ENCODE results near the gene LRP8. TPM values are rescaled to one million over a fixed set of nuclear protein-coding genes. Genes with fewer than 3 reads are reported as not detected.

LRP8 gene
- total RNA-seq: 1.5 TPM

GRCh38 chr1:53328009-53328461, at the start of gene LRP8:
Gene LRP8, minus strand, starts transcription at chr1:53328070. Its CDS starts 158 bp downstream, at chr1:53327912.
- peak; percentile 84 for DNase-seq

DNA sequence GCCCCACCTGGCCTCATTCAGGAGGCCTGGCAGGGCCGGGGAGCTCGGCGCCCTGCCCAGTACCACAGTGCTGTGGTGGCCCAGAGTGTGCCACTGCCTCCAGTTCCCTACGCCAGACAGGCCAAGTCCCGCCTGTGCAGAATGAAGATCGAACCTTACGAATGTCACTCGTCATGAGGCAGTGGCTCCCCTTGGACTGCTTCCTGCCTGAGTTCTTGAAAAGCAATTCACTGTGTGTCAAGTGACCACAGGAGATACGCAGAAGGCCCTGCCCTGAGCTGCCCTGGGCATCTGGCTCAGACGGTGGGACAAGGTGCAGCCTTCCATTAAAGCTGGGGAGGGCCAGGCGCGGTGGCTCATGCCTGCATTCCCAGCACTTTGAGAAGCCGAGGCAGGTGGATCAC, 49.6 kb upstream of the LRP8 start:
- no peak for DNase-seq

GRCh38 chr1:53376742-53377437, 49.0 kb upstream of the LRP8 start:
- DNase-seq: no peak

DNA sequence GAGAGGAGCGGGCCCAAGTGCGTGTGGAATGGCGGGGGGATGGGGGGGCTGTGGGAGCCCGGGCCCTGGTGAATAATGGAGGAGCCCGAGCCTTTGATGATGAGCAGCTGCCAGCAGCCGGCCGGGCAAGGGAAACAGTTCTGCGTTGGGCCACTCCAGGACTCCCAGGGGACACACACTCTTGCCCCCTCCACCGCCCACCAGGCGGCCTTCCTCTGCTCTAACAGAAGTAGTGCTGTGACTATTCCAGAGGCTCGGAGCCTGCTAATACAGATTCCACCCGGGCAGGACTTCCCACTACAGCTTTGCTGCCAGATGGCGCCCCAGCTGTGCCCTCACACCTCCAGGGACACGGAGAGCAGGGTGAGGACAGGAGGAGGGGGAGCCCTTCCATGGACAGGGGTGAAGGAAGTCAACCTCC, 48.2 kb upstream of the LRP8 start:
- DNase-seq: peak; percentile 31

DNA sequence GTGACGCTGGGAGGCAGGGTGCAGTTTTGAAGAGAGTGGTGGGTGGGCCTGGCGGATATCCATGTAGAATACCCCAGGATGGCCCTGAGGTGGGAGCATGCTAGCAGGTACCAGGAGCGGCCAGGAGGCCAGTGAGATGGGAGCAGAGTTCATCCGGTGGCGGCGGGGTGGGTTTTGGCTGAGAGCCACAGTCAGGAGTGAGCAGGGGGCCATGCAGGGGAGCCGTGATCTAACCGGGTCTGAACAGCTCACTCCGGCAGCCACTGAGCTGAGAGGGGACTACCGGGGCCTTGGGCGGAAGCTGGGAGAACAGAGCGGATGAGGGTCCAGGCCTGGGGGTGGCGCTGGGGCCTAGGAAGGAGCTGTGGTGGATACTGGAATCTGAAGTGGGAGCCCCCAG, 47.6 kb upstream of the LRP8 start:
- peak; percentile 35 for DNase-seq

DNA sequence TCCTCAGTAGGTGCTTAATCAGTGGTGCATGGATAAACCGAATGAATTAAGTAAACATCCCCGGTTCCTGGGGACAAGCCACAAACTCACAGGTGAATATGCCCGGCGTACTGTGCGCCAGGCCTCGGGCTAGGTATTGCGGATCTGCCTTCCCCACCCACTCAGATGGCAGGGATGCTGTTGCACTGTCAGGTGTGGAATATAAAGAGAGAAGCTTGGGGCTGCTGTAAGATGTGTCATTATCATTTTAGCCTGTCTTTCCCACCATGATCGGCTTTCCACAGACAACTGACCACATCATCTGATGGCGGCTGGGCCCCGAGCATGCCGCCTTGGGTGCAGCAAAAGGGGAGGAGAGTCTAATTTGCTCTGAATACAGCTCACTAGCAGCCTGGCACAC, 45.4 kb upstream of the LRP8 start:
- DNase-seq: no peak

- DNase-seq: no peak
Observed at GRCh38 chr1:53372501-53372951, 44.7 kb upstream of the LRP8 start.

DNA sequence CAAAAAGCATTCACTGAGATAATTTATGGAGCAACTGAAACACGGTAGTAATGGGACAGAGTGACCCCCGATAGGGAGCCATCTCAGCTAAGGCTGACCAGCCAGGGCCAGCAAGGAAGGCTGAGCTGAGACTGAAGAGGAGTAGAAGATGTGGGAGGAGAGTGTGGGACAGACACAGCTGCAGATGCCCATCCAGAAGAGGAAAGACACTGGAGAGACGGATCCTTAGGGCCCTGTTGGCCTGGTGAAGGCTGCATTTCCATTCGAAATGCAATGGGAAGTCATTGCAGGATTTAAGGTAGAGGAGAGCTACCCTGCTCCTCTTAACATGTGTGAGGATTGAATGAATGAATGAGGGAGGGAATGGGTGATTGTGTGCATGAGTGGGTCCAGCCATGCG, 44.0 kb upstream of the LRP8 start:
- DNase-seq: no peak

DNA sequence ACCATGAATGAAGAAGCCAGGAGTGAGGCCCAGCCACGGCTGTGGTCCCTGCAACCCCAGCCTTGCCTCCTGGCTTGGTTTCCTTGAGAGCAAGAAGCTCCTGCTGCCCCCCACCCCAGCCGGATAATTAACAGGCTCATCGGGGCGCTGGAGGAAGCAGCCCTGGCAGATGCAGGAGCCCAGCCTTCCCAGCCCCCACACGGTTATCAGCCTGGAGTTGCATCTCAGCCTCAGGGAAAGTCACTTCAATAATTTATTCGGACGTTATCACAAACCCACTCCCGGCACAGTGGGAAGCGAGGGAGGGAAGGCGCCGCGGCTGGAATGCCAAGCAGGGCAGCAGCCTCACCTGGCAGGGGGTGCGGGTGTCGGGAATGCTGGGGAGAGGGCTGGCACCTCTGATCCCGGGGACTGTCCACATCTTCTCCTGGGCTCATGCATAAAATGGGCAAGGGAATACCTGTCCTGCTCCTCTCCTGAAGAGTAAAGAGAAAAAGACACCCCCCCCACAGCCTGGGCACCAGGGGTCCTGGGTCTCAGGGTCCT, 43.3 kb upstream of the LRP8 start:
- no peak for DNase-seq

DNA sequence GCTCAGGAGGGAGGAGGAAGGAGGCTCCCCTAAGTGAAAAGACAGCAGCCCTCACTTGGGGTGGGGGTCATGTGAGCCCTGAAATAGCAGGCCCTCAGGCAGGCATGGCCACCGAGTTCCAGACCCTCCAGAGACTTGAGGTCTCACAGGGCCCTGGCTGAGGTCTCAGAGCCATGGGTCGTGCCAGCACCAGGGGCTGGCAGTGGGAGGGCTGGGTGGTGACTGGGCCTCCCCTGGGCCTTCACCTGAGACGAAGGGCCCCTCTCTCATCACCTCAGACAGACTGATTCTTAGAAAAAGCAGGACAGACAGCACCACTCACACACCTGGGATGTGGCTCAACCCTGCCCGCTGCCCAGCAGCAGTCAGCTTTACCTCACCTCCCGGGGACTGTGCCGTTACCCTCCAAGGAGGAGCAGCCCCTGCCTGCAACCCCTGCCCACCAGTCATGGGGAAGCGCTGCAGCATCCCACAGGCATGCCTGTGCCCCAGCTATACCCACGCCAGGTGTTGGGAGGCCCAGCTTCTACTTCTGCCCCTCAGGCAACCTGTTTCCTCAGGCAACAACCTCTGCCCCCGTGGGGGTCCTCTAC, 42.6 kb upstream of the LRP8 start:
- no peak for DNase-seq

DNA sequence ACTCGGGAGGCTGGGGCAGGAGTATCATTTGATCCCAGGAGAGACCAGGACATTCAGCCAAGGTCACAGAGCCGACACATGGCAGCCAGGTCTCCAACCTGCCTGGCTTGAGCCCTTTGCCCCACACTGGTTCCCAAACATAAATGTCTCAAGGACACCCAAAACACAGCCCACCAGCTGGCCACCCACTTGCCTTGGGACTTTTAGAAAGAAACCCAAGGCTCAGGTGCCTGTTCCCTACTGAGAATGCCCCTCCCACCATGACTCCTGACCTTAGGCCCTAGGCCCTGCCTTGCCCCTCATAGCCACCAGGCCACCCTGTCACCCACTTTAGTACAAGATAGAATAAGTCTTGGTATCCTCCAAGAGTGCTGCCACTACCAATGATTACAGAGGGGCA, 41.9 kb upstream of the LRP8 start:
- DNase-seq: no peak

DNA sequence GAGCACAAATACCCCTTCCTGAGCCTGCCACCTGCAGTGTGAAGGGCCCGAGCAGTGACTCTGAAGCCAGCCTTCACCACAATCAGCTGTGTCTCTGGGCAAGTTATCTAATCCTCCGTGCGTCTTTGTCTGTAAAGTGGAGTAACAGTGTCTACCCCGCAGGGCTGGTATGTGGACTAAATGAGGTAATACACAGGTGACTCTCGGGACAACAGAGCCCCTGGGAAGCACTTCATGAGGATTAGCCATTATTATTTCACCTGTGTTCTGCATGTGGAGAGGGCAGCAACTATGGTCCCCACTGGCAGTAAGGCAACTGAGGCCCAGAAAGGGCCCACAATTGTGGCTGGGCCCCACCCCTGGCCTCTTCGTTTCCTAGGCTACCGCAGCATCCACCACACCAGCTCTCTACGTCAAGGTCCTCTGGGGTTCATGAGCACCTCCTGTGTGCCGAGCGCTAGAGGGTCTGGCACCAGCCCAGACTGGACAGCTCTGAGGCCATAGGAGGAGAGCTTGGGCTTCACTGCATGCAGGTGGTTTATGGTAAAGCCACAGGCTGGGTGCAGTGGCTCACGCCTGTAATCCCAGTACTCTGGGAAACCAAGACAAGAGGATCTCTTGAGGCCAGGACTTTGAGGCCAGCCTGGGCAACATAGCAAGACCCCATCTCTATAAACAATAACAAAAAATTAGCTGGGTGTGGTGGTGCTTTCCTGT, 41.3 kb upstream of the LRP8 start:
- no peak for DNase-seq

GRCh38 chr1:53368314-53369033, 40.6 kb upstream of the LRP8 start:
- DNase-seq: no peak

DNA sequence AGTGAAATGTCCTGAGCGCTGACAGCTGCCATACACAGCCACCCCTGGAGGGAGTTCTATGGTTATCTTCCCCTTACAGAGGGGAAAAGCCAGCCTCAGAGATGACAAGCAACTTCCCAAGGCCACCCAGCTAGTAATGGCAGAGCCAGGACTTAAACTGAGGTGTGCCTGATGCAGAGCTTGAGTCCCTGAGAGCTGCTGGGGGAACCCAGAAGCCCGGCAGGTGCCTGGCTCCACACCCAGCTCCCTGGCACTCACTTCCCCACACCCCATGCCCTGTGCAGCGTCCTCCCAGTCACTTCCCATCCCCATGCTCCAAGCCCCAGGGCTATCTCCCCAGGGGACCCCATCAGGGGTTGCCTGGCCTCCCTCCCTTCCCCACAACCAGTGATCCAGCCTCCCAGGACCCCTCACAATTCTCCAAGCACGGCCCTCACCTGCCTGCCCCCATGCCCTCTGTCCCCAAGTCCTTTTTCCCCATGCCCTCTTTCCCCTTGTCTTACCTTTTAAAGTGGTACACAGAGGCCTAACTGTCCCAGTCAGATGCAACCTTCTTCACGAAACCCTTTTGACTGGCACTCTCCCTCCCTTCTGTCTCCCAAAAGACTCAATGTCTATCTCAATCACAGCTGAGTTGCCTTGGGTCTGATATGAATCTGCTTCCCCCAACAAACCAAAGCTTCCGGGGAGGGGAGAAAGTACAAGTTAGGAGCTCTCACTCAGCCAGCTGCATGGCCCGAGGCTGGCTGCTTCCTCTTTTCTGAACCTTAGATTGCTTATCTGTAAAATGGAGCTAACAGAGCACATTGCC, 39.8 kb upstream of the LRP8 start:
- no peak for DNase-seq

- DNase-seq: no peak
Observed at GRCh38 chr1:53366901-53367502, 39.1 kb upstream of the LRP8 start.

GRCh38 chr1:53365437-53366063, 37.7 kb upstream of the LRP8 start:
- DNase-seq: no peak

DNA sequence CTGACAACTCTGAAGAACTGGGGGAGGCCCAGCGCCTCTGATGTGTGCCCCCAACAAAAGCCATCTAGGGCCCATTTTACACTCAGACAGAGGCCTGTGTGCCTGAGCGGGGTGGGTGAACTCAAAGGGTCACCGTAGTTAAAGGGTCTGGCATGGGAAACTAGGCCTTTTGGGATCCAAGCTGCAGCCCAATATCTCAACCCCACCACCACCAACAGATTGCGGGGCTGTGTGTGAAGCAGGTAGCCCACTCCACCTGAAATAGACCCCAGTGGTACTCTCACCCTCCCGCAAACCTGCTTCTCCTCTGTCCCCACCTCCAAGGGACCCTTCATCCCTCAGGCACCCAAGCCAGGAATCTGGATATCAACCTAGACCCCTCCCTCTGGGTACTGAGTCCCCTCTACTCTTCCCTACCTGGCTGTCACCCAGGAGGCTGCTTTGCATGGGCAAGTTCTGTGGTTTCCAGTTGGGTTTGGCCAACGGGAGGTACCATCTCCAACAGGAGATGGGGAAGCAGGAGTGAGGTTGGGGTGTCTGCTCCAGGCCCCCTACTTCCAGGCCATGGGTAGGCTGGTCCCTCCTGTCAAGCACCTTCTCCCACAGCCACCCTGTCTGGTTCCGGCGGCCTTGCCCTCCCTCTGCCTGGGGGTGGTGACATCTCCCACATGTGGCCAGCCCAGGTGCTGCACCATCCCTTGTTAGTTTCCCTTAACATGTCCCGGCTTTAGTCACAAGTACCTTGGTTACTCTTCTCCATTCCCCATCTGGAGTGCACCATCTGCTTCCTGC, 35.2 kb upstream of the LRP8 start:
- no peak for DNase-seq

DNA sequence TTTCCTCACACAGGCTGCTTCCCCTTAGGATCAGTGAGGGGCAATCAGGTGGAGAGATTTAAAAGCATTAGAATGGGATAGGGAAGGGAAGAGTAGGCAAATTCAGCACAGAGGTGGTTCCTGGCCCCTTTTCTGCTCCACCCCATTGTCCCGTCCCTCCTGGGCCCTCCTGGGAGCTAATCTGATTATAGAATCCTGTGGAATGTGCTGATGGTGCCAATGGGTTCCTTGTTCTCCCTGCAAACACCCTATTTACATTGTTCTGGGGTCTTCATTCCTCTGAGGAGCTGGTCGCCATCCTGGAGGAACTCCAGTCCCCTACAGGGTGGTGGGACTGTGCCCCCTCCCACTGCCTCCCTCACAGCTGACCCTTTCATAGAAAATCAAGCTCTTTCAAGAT, 34.4 kb upstream of the LRP8 start:
- DNase-seq: no peak

DNA sequence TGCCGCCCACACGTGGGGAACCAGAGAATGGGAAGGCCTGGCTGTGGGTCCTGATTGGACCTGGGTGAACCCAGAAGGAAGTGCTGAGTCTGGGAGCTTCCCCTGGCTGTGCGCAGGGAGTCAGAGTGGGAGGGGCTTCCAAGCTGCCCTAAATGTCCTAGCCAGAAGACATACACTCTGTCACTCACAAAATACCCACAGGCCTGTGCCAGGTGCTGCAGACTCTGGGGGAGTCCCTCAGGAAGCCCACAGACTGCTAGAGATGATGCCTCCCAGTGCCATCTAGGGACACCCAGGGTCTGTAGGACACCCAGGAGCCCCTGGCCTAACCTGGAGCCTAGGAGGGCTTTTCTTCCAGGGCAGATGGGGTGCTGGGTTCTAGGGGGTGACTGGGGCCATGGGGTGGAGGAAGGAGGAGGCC, 33.7 kb upstream of the LRP8 start:
- no peak for DNase-seq

DNA sequence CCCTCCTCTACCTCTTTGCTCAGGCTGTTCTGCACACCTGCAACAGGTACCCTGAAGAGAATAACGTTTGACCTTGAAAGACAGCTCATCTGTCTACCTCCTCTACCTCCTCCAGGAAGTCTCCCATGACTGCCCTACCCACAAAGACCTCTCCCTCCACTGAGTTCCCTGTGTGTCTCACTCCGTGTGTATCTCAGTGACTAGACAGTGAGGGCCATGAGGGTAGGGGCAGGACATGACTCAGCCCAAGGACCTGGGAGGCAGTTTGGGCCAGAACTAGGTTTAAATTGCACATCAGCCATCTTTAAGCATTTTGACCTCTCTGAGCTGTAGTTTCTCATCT, 32.0 kb upstream of the LRP8 start:
- DNase-seq: no peak
